ENCODE data around the gene MPP2. TPM values are rescaled to one million over a fixed set of nuclear protein-coding genes. Genes with fewer than 3 reads are reported as not detected.
"Not testable (repeated sequence)": the region's sequence is repeated elsewhere in the genome, so short reads cannot be mapped to it uniquely, and the experiment has no call there.

MPP2 gene
- total and polyA plus RNA-seq, 4 experiments from 2014 or later, result 0.10 to 3.0 (median 1.6) TPM

DNA sequence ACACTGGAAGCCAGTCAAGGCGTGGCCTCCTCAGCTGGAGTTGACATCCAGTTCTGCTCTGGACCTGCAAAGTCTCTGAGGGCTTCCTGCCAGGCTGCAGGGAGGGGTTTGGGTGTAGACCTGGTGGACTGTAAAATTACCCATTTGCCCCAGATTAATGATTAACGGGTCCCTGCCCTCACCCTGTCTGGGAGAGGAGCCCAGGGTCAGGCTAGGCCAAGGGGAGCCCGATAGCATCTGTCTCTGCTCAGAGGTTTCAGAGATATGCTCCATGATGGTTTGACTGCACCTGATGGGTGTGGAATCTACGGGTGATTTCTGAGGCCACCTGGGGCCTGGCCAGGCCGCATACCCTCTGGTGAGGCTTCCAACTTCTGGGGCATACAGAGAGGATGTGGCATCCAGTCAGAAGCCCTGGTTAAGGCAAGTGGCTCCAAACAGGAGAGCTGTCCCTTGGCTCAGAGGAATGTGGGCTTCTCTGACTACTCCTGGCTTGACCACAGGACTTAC lies 23.8 kb upstream of the MPP2 start:
- Mint-ChIP-seq H3K4me3 (no peak overlapping the region), H3K27me3 (peaks cover 0 to 3% of the 10 kb centered on the region in 2 donors), H3K36me3 (no peaks in the 10 kb centered on the region), H3K4me1 (peaks cover 12 to 29% (median 18%) of the 10 kb centered on the region in 4 donors), H3K27ac (peak overlapping the region in 1 of 7 donors; percentile 22), H3K9me3 (no peaks in the 10 kb centered on the region)
- H3K4me1 ChIP-seq (ENCODE audit: insufficient read depth, low read length), result peaks cover 21% of the 10 kb centered on the region
- no peak overlapping the region for H3K4me3 ChIP-seq (ENCODE audit: low read length in 2 of 2)
- POLR2A ChIA-PET (ENCODE audit: partially characterized antibody), result no interaction called here
- no peaks in the 10 kb centered on the region for H3K36me3 ChIP-seq (ENCODE audit: insufficient read depth, low read length)
- CTCF ChIA-PET (ENCODE audit: partially characterized antibody), result interaction anchor here (1.3 to 1.8 kb wide), 2 partner anchors 12 to 13 kb away, joined by 6 to 7 read pairs; no protein-coding TSS in a partner anchor
- no peak overlapping the region for H3K27ac ChIP-seq (ENCODE audit: low read depth, low read length)
- intact Hi-C loops (cut with micrococcal nuclease), result no loop called here
- no peak for DNase-seq
- no peaks in the 10 kb centered on the region for H3K27me3 ChIP-seq (ENCODE audit: insufficient read depth, low read length)
- no peaks in the 10 kb centered on the region for H3K9me3 ChIP-seq (ENCODE audit: control insufficient read depth in 1 of 2, low read length in 2 of 2)

DNA sequence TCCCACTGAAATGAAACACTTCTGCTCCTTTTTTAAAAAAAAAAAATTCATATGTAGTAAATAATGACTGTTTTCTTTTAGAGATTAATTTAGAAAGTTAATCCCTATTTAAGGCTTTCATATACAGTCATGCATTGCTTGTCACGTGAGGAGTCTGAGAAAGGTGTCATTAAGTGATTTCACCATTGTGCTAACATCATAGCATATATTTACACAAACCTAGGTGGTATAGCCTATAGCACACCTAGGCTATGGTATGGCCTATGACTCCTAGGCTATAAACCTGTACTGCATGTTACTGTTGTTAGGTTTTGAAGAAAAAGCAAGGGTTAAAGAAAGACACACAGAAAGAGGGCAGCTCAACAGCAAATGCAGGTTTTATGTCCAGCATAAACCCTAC lies 21.3 kb upstream of the MPP2 start:
- Histone ChIP-seq H3K27ac (ENCODE audit: low read depth, low read length) (no peak overlapping the region), H3K4me3 (ENCODE audit: low read length in 2 of 2) (no peak overlapping the region), H3K9me3 (ENCODE audit: control insufficient read depth in 1 of 2, low read length in 2 of 2) (no peaks in the 10 kb centered on the region), H3K4me1 (ENCODE audit: insufficient read depth, low read length) (peaks cover 21% of the 10 kb centered on the region), H3K27me3 (ENCODE audit: insufficient read depth, low read length) (no peaks in the 10 kb centered on the region), H3K36me3 (ENCODE audit: insufficient read depth, low read length) (no peaks in the 10 kb centered on the region)
- Mint-ChIP-seq H3K27ac (no peak overlapping the region), H3K9me3 (no peaks in the 10 kb centered on the region), H3K4me1 (peaks cover 12 to 29% (median 18%) of the 10 kb centered on the region in 4 donors), H3K4me3 (no peak overlapping the region), H3K36me3 (no peaks in the 10 kb centered on the region), H3K27me3 (peaks cover 0 to 3% of the 10 kb centered on the region in 2 donors)
- intact Hi-C loops (cut with micrococcal nuclease), result loop anchor here (1.0 kb wide), 1 partner anchor 11 kb away; no protein-coding TSS in a partner anchor
- POLR2A ChIA-PET (ENCODE audit: partially characterized antibody), result interaction anchor here (0.9 to 1.3 kb wide), 4 partner anchors 9 to 79 kb away, joined by 3 to 5 read pairs (median 4); partner anchors contain the start of gene MPP2
- CTCF ChIA-PET (ENCODE audit: partially characterized antibody), result interaction anchor here (0.7 to 1.6 kb wide), 6 partner anchors 12 to 51 kb away, joined by 3 to 10 read pairs (median 4); no protein-coding TSS in a partner anchor
- no peak for DNase-seq

DNA sequence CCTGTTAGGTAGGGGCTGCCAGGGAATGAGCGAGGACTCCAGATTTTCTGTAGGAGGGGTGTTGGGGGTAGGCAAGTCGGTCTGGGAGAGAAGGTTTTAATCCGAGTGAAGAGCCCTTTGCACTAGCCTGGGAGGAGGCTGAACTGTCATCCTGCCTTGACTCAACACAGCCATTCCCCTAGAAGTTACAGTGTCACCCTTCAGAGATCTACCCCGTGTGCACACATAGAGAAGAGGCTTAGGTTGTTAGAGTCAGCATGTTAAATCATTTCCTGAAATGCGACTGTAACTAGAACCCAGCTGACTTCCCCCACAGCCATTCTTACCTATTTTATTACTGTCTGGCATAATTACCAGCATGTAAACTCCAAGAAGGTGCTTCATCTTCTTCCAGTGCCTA lies 20.6 kb upstream of the MPP2 start:
- not testable (repeated sequence) for H3K27ac ChIP-seq (ENCODE audit: low read depth, low read length); H3K36me3 Mint-ChIP-seq; H3K27me3 ChIP-seq (ENCODE audit: insufficient read depth, low read length); H3K9me3 Mint-ChIP-seq; H3K27me3 Mint-ChIP-seq; H3K9me3 ChIP-seq (ENCODE audit: control insufficient read depth in 1 of 2, low read length in 2 of 2); H3K36me3 ChIP-seq (ENCODE audit: insufficient read depth, low read length)
- Histone ChIP-seq H3K4me1 (ENCODE audit: insufficient read depth, low read length) (peaks cover 21% of the 10 kb centered on the region), H3K4me3 (ENCODE audit: low read length in 2 of 2) (peak overlapping the region in 1 of 2 donors; percentile 54)
- Mint-ChIP-seq H3K4me3 (peak overlapping the region; percentile 74 to 92 (median 88)), H3K4me1 (peaks cover 12 to 29% (median 18%) of the 10 kb centered on the region in 4 donors), H3K27ac (peak overlapping the region in 6 of 7 donors; percentile 49 to 89 (median 61))
- ChIA-PET POLR2A (ENCODE audit: partially characterized antibody) (interaction anchor here (0.9 to 1.3 kb wide), 4 partner anchors 10 to 80 kb away, joined by 3 to 5 read pairs (median 4); partner anchors contain the start of gene MPP2), CTCF (ENCODE audit: partially characterized antibody) (interaction anchor here (0.8 to 1.6 kb wide), 5 partner anchors 12 to 46 kb away, joined by 3 to 10 read pairs (median 4); no protein-coding TSS in a partner anchor)
- intact Hi-C loops (cut with micrococcal nuclease), result loop anchor here (1.0 kb wide), 1 partner anchor 11 kb away; no protein-coding TSS in a partner anchor
- DNase-seq, result peak in 2 of 5 donors; percentile 10 to 23

DNA sequence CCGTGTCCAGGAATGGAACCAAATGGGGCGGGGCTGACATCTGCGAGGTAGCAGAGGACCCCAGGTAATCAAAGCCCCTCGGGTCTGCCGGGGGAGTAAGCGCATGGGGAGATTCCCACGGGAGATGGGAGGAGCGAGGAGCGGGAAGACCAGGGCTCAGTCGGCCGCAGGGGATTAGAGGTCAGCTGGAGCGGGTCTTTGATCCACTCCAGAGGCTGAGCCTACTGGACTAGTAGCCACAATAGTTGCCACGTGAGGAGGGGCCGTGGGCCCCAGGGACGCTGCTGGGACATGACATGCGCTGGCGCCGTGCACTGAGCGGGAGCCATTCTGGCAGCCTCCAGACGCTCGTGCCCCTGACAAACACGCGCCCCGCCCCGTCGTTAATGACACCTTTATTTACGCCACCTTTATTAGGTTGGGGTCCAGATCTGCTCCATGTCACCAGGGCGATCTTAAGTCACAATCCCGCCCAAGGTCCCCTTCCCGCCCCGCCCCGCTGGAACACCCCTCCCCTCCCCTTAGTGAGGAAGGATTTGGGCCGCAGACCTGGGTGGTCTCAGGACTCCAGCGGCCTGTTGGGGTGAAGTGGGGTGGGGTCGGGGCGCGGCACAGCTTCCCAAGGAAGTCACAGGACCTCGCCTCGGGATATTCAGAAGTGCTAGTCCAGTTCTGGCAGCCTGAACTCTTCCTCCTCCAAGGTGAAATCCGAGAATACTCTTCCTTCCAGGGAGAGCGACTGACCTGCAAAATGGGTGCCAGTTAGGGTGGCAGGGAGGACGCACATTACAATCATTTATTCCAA lies 19.9 kb upstream of the MPP2 start:
- H3K9me3 Mint-ChIP-seq, result no peaks in the 10 kb centered on the region

DNA sequence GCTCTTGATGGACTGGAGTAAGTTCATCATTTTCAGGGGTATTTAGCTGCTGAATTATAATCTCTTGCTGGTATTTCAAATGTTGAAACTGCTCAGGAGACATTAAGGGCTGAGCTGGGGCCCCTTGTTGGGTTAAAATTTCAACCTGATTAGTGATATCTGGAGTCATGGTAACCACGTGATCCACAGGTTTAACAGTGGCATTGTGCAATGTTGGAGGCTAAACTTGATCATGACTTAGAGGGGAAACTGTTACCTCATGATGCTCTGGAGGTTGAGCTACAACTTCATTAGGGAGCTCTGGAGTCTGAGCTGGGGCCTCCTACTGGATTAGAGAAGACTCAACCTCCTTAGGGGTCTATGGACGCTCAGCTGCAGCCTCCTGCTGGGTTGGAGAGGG lies 17.2 kb upstream of the MPP2 start:
- Mint-ChIP-seq H3K36me3 (no peaks in the 10 kb centered on the region), H3K27ac (no peak overlapping the region), H3K4me3 (no peak overlapping the region), H3K27me3 (peaks cover 0 to 3% of the 10 kb centered on the region in 2 donors), H3K9me3 (no peaks in the 10 kb centered on the region), H3K4me1 (peaks cover 12 to 24% (median 18%) of the 10 kb centered on the region in 4 donors)
- Histone ChIP-seq H3K4me3 (ENCODE audit: low read length in 2 of 2) (no peak overlapping the region), H3K9me3 (ENCODE audit: control insufficient read depth in 1 of 2, low read length in 2 of 2) (no peaks in the 10 kb centered on the region), H3K4me1 (ENCODE audit: insufficient read depth, low read length) (peaks cover 21% of the 10 kb centered on the region), H3K27me3 (ENCODE audit: insufficient read depth, low read length) (no peaks in the 10 kb centered on the region), H3K36me3 (ENCODE audit: insufficient read depth, low read length) (no peaks in the 10 kb centered on the region), H3K27ac (ENCODE audit: low read depth, low read length) (no peak overlapping the region)
- POLR2A ChIA-PET (ENCODE audit: partially characterized antibody), result interaction anchor here (0.7 kb wide), 1 partner anchor 13 kb away, joined by 3 read pairs; no protein-coding TSS in a partner anchor
- intact Hi-C loops (cut with micrococcal nuclease), result no loop called here
- CTCF ChIA-PET (ENCODE audit: partially characterized antibody), result interaction anchor here (1.1 to 2.5 kb wide), 4 partner anchors 13 to 21 kb away, joined by 3 to 7 read pairs (median 3); partner anchors contain the start of gene MPP2
- DNase-seq, result no peak

More for the DNA sequence above, 19.9 kb upstream of the MPP2 start:
- no peaks in the 10 kb centered on the region for H3K27me3 ChIP-seq (ENCODE audit: insufficient read depth, low read length)
- peak overlapping the region in 1 of 2 donors; percentile 54 for H3K4me3 ChIP-seq (ENCODE audit: low read length in 2 of 2)
- intact Hi-C loops (cut with micrococcal nuclease), result no loop called here
- Mint-ChIP-seq H3K27ac (peak overlapping the region in 6 of 7 donors; percentile 49 to 89 (median 61)), H3K4me1 (peaks cover 12 to 29% (median 18%) of the 10 kb centered on the region in 4 donors), H3K4me3 (peak overlapping the region; percentile 74 to 92 (median 88)), H3K36me3 (no peaks in the 10 kb centered on the region), H3K27me3 (peaks cover 0 to 3% of the 10 kb centered on the region in 2 donors)
- no peaks in the 10 kb centered on the region for H3K9me3 ChIP-seq (ENCODE audit: control insufficient read depth in 1 of 2, low read length in 2 of 2)
- peaks cover 21% of the 10 kb centered on the region for H3K4me1 ChIP-seq (ENCODE audit: insufficient read depth, low read length)
- peak in 1 of 5 donors; percentile 46 for DNase-seq
- no peak overlapping the region for H3K27ac ChIP-seq (ENCODE audit: low read depth, low read length)
- ChIA-PET CTCF (ENCODE audit: partially characterized antibody) (interaction anchor here (1.0 to 1.8 kb wide), 3 partner anchors 10 to 18 kb away, joined by 3 to 8 read pairs (median 6); no protein-coding TSS in a partner anchor), POLR2A (ENCODE audit: partially characterized antibody) (interaction anchor here (1.3 kb wide), 1 partner anchor 80 kb away, joined by 4 read pairs; no protein-coding TSS in a partner anchor)
- H3K36me3 ChIP-seq (ENCODE audit: insufficient read depth, low read length), result no peaks in the 10 kb centered on the region

DNA sequence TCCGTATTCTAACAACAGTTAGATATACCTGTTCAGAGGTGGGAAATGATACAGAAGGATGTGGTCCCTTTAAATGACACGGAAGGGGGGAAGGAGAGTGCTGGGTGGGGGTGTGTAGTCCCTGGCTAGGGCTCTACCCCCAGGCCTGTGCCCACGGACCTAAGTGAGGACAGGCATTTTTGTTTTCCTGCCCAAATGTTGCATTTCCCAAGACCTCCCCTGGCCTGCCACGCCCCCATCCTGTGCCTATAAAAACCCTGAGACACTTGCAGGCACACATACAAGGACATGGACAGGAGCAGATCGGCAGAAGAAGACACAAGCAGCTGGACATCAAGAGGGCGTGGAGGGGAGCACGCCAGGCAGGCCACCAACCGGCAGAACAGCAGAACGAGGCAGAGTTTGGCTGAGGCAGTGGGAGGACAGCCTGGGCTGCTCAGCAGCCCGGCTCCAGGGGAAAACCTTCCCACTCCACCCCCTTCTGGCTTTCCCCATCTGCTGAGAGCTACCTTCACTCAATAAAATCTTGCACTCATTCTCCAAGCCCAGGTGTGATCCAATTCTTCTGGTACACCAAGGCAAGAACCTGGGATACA lies 13.3 kb upstream of the MPP2 start:
- Mint-ChIP-seq H3K36me3 (no peaks in the 10 kb centered on the region), H3K9me3 (no peaks in the 10 kb centered on the region), H3K27ac (peak overlapping the region in 1 of 7 donors; percentile 57), H3K27me3 (no peaks in the 10 kb centered on the region), H3K4me3 (no peak overlapping the region), H3K4me1 (peaks cover 9 to 17% (median 13%) of the 10 kb centered on the region in 4 donors)
- H3K4me3 ChIP-seq (ENCODE audit: low read length in 2 of 2), result no peak overlapping the region
- no peaks in the 10 kb centered on the region for H3K27me3 ChIP-seq (ENCODE audit: insufficient read depth, low read length)
- ChIA-PET CTCF (ENCODE audit: partially characterized antibody) (interaction anchor here (1.0 to 6.3 kb wide), 3 partner anchors 10 to 42 kb away, joined by 3 to 34 read pairs (median 3); no protein-coding TSS in a partner anchor), POLR2A (ENCODE audit: partially characterized antibody) (interaction anchor here (0.6 kb wide), 1 partner anchor 40 kb away, joined by 4 read pairs; no protein-coding TSS in a partner anchor)
- intact Hi-C loops (cut with micrococcal nuclease), result no loop called here
- H3K36me3 ChIP-seq (ENCODE audit: insufficient read depth, low read length), result no peaks in the 10 kb centered on the region
- DNase-seq, result no peak
- peaks cover 17% of the 10 kb centered on the region for H3K4me1 ChIP-seq (ENCODE audit: insufficient read depth, low read length)
- no peak overlapping the region for H3K27ac ChIP-seq (ENCODE audit: low read depth, low read length)
- no peaks in the 10 kb centered on the region for H3K9me3 ChIP-seq (ENCODE audit: control insufficient read depth in 1 of 2, low read length in 2 of 2)

Measured in CD4-positive, alpha-beta memory T cell (primary cell).